Endodermal cell (in vitro differentiated cells): ENCODE results near the gene NFIC. TPM values are rescaled to one million over a fixed set of nuclear protein-coding genes. Genes with fewer than 3 reads are reported as not detected.
"Not testable (repeated sequence)": the region's sequence is repeated elsewhere in the genome, so short reads cannot be mapped to it uniquely, and the experiment has no call there.

Source experiments
- DNase-seq: peaks from one replicate; pipeline ENCODE4 v3.0.0-alpha.2; 2017
- H3K27ac ChIP-seq: 2 replicates; pipeline ENCODE4 v1.5.1; 2013; ENCODE audit warnings: mild to moderate bottlenecking, low read depth, low read length, moderate library complexity
- H3K27me3 ChIP-seq: 2 replicates; pipeline ENCODE4 v1.6.1; 2013; ENCODE audit warnings: mild to moderate bottlenecking, low read length, moderate library complexity; ENCODE audit not compliant: insufficient read depth, control insufficient read depth, poor library complexity, severe bottlenecking
- H3K36me3 ChIP-seq: 2 replicates; pipeline ENCODE4 v1.7.0; 2013; ENCODE audit warnings: mild to moderate bottlenecking, low read length, moderate library complexity; ENCODE audit not compliant: control insufficient read depth, insufficient read depth
- H3K4me1 ChIP-seq: one replicate; pipeline ENCODE4 v1.7.0; 2013; ENCODE audit warnings: low read length; ENCODE audit not compliant: control insufficient read depth, insufficient read depth
- H3K4me3 ChIP-seq: 2 replicates; pipeline ENCODE4 v1.5.1; 2013; ENCODE audit warnings: mild to moderate bottlenecking, low read length, moderate library complexity
- H3K9ac ChIP-seq: 2 replicates; pipeline ENCODE4 v1.6.1; 2013; ENCODE audit warnings: mild to moderate bottlenecking, low read length, moderate library complexity; ENCODE audit not compliant: poor library complexity, severe bottlenecking; ENCODE audit errors: extremely low read depth
- H3K9me3 ChIP-seq: 2 replicates; pipeline ENCODE4 v1.6.1; 2013; ENCODE audit warnings: mild to moderate bottlenecking, low read length, moderate library complexity; ENCODE audit not compliant: control insufficient read depth
- H3K27ac Mint-ChIP-seq: 2 replicates; pipeline ENCODE4 v1.8.0; 2020; ENCODE audit warnings: mixed read lengths
- H3K27me3 Mint-ChIP-seq: 2 replicates; pipeline ENCODE4 v1.8.0; 2021; ENCODE audit warnings: mild to moderate bottlenecking, mixed read lengths; ENCODE audit not compliant: insufficient read depth
- H3K36me3 Mint-ChIP-seq: 2 replicates; pipeline ENCODE4 v1.8.0; 2020; ENCODE audit warnings: low read depth, mixed read lengths
- H3K4me1 Mint-ChIP-seq: 2 replicates; pipeline ENCODE4 v1.8.0; 2020; ENCODE audit warnings: mixed read lengths
- H3K4me3 Mint-ChIP-seq: 2 replicates; pipeline ENCODE4 v1.8.0; 2020; ENCODE audit warnings: mild to moderate bottlenecking, moderate library complexity, mixed read lengths
- H3K9me3 Mint-ChIP-seq: 2 replicates; pipeline ENCODE4 v1.8.0; 2020; ENCODE audit warnings: mild to moderate bottlenecking, mixed read lengths
- CTCF ChIP-seq: fragments of 200-600 bp; sonication (generic); conservative IDR thresholded peaks from 2 replicates; pipeline ENCODE4 v1.5.0; 2021; ENCODE audit warnings: antibody characterized with exemption, mild to moderate bottlenecking
- WGBS, 2 experiments: methylation state at CpG; one replicate each; pipeline versions ENCODE4 v1.1.5 to v1.1.7; 2013; ENCODE audit warnings: missing lambda C conversion rate in 2 of 2, mixed read lengths in 1 of 2; ENCODE audit not compliant: insufficient coverage in 1 of 2, insufficient read length in 1 of 2; 5-methylcytosine and 5-hydroxymethylcytosine counted together
- total RNA-seq, 2 donors: library from RNA; stranded (reverse); fragmentation: NEBNext Ultra II Directional in 1 of 2; extraction: Animal tissue kit (Norgen Biotek cat#: 25700) in 1 of 2; gene quantifications; 2 replicates in 1 of 2; 3 replicates in 1 of 2; pipeline ENCODE4 v1.2.1, GENCODE V29; 2021

NFIC gene
- total RNA-seq, 2 donors from 2014 or later, result 5.2 to 6.6 TPM

DNA sequence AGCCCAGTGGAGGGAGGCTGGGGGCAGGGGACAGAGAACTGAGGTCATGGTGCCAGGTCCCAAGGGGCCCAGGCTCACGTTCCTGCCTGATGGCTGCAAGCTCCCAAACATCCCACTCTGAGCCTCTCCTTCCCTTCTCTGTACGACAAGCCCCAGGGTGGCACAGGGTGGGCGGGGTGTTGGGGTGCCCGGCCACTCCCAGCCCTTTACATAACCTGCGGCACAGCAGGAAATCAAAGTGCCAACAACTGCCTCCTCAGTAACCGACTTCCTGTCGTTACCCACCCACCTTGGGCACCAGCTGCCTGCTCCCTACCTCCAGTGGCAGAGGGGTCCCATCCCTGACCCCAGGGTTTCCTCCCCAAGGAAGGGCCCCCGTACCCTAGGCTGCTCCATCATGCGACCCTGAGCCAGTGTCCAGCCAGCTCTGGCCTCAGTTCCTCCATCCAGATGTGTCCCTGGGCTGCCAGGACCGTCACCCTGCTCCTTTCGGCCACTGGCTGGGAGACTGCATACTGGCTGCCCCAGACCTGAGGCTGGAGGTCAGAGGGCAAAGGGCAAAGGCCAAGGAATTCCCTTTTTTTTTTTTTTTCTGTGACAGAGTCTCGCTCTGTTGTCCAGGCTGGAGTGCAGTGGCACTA is 27.7 kb upstream of the NFIC start:
- Histone ChIP-seq H3K27ac (no peak overlapping the region), H3K4me1 (no peaks in the 10 kb centered on the region), H3K36me3 (no peaks in the 10 kb centered on the region), H3K4me3 (no peak overlapping the region), H3K27me3 (no peaks in the 10 kb centered on the region), H3K9ac (no peak overlapping the region), H3K9me3 (no peaks in the 10 kb centered on the region)
- Mint-ChIP-seq H3K36me3 (no peaks in the 10 kb centered on the region), H3K27ac (no peak overlapping the region), H3K9me3 (no peaks in the 10 kb centered on the region), H3K27me3 (peaks cover 24% of the 10 kb centered on the region), H3K4me1 (no peaks in the 10 kb centered on the region), H3K4me3 (no peak overlapping the region)
- 84 to 86% methylated on average over 8 to 12 of the region's 12 CpGs for WGBS, 2 experiments
- no peak for DNase-seq
- no peak for TF ChIP-seq CTCF

GRCh38 chr19:3340340-3340739 is 26.0 kb upstream of the NFIC start:
- 82 to 88% methylated on average over 8 to 11 of the region's 11 CpGs for WGBS, 2 experiments
- no peak overlapping the region for H3K4me3 ChIP-seq
- no peak overlapping the region for H3K4me3 Mint-ChIP-seq

DNA sequence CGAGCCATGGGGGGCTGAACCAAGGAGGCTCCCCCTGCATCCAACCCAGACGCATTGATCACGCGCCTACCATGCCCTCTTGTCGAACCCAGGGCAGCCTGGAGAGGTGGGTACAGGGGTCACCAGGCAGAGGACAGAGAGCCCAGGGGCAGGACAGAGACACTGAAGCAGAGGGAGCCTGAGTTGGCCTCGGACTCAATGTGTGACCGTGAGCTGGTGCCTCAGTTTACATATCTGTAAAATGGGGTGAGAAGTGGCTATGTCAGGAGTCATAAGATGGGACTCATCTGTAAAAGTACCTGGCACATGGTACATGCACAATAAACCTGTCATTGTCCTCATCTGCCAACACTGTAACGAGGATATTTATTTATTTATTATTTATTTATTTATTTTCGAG is 24.1 kb upstream of the NFIC start:
- no peak overlapping the region for H3K27ac ChIP-seq

More at GRCh38 chr19:3340340-3340739, 26.0 kb upstream of the NFIC start:
- Histone ChIP-seq H3K27ac (no peak overlapping the region), H3K27me3 (no peaks in the 10 kb centered on the region), H3K36me3 (no peaks in the 10 kb centered on the region), H3K9ac (no peak overlapping the region), H3K9me3 (no peaks in the 10 kb centered on the region), H3K4me1 (no peaks in the 10 kb centered on the region)
- H3K36me3 Mint-ChIP-seq, result no peaks in the 10 kb centered on the region
- TF ChIP-seq CTCF, result no peak
- H3K9me3 Mint-ChIP-seq, result no peaks in the 10 kb centered on the region
- H3K27me3 Mint-ChIP-seq, result peaks cover 23% of the 10 kb centered on the region
- H3K27ac Mint-ChIP-seq, result no peak overlapping the region
- no peak for DNase-seq
- no peaks in the 10 kb centered on the region for H3K4me1 Mint-ChIP-seq

DNA sequence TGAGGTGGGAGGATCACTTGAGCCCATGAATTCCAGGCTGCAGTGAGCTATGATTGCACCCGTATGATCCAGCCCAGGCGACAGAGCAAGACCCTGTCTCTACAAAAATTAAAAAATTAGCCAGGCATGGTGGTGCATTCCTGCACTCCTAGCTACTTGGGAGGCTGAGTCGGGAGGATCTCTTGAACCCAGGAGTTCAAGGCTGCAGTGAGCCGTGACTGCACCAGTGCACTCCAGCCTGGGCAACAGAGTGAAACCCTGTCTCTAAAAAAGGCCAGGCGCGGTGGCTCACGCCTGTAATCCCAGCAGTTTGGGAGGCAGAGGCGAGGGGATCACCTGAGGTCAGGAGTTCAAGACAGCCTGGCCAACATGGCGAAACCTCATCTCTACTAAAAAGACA is 23.4 kb upstream of the NFIC start:
- H3K9me3 Mint-ChIP-seq, H3K27ac Mint-ChIP-seq, DNase-seq, H3K36me3 ChIP-seq, H3K27me3 ChIP-seq, H3K4me1 ChIP-seq, H3K4me3 Mint-ChIP-seq, H3K9me3 ChIP-seq, H3K9ac ChIP-seq, H3K27ac ChIP-seq, H3K4me3 ChIP-seq, H3K36me3 Mint-ChIP-seq, H3K4me1 Mint-ChIP-seq: not testable (repeated sequence)
- 82 to 93% methylated on average over 9 of the region's 9 CpGs for WGBS, 2 experiments
- peaks cover 33% of the 10 kb centered on the region for H3K27me3 Mint-ChIP-seq

More for the DNA sequence above, 24.1 kb upstream of the NFIC start:
- no peak overlapping the region for H3K27ac Mint-ChIP-seq
- no peaks in the 10 kb centered on the region for H3K9me3 ChIP-seq
- H3K4me3 ChIP-seq, result no peak overlapping the region
- H3K27me3 ChIP-seq, result peaks cover 5% of the 10 kb centered on the region
- no peak overlapping the region for H3K4me3 Mint-ChIP-seq
- H3K27me3 Mint-ChIP-seq, result peaks cover 32% of the 10 kb centered on the region
- H3K36me3 ChIP-seq, result no peaks in the 10 kb centered on the region
- no peak for DNase-seq
- H3K4me1 Mint-ChIP-seq, result no peaks in the 10 kb centered on the region
- H3K9me3 Mint-ChIP-seq, result no peaks in the 10 kb centered on the region
- no peaks in the 10 kb centered on the region for H3K36me3 Mint-ChIP-seq
- H3K9ac ChIP-seq, result no peak overlapping the region
- TF ChIP-seq CTCF, result no peak
- H3K4me1 ChIP-seq, result no peaks in the 10 kb centered on the region
- WGBS, 2 experiments, result 80 to 93% methylated on average over 6 to 8 of the region's 9 CpGs
